Uterus (tissue), 2 donors: ENCODE results near the gene HRH3.

Source experiments
- CTCF ChIP-seq, 4 experiments: fragments of 200-600 bp in 2 of 4; fragments of 450-650 bp in 2 of 4; sonication (generic) in 2 of 4; IDR thresholded peaks; one replicate each; pipeline ENCODE4 v1.5.1; 2016 to 2019; ENCODE audit warnings: antibody characterized with exemption in 4 of 4, mild to moderate bottlenecking in 2 of 4, moderate library complexity in 1 of 4
- POLR2A ChIP-seq, 2 donors: fragments of 450-650 bp; IDR thresholded peaks; one replicate each; pipeline ENCODE4 v1.6.1; 2016; ENCODE audit warnings: antibody characterized with exemption in 2 of 2, mild to moderate bottlenecking in 1 of 2, moderate library complexity in 1 of 2

GRCh38 chr20:62232194-62232593 is 12.1 kb upstream of the HRH3 start:
- TF ChIP-seq POLR2A (IDR thresholded peaks at IDR 0.05), result no peak
- TF ChIP-seq CTCF (IDR thresholded peaks at IDR 0.05), result no peak
